Spleen (tissue), 11 donors: Measurements from ENCODE around the gene RFNG. TPM values are rescaled to one million over a fixed set of nuclear protein-coding genes. Genes with fewer than 3 reads are reported as not detected.
A peak's percentile ranks its signal among the peaks of the same experiment; 100 is the strongest.

Source experiments
- DNase-seq: peaks from one replicate; pipeline ENCODE4 v3.0.0-alpha.2; 2020
- H3K27ac ChIP-seq, 8 donors: fragments of 200-600 bp; sonication (generic) in 7 of 8; 1 replicate in 4 of 8; 2 replicates in 4 of 8; pipeline versions ENCODE4 v1.5.0 to v1.8.0; 2016 to 2021; ENCODE audit warnings: inconsistent platforms in 4 of 8, mild to moderate bottlenecking in 4 of 8, moderate library complexity in 1 of 8
- H3K27me3 ChIP-seq, 7 donors: fragments of 200-600 bp; sonication (generic) in 6 of 7; replicated peaks in 1 of 7; 1 replicate in 4 of 7; 2 replicates in 3 of 7; pipeline versions ENCODE4 v1.5.0 to v1.8.0; 2016 to 2021; ENCODE audit warnings: inconsistent platforms in 3 of 7, mild to moderate bottlenecking in 1 of 7
- H3K36me3 ChIP-seq, 6 donors: fragments of 200-600 bp; sonication (generic) in 5 of 6; 1 replicate in 4 of 6; 2 replicates in 2 of 6; pipeline versions ENCODE4 v1.5.0 to v1.8.0; 2016 to 2021; ENCODE audit warnings: inconsistent platforms in 2 of 6
- H3K4me1 ChIP-seq, 6 donors: fragments of 200-600 bp; sonication (generic) in 5 of 6; 1 replicate in 3 of 6; 2 replicates in 3 of 6; pipeline versions ENCODE4 v1.5.0 to v1.8.0; 2016 to 2021; ENCODE audit warnings: inconsistent platforms in 3 of 6
- H3K4me3 ChIP-seq, 8 donors: fragments of 200-600 bp; sonication (generic) in 7 of 8; 1 replicate in 4 of 8; 2 replicates in 4 of 8; pipeline versions ENCODE4 v1.5.0 to v1.8.0; 2016 to 2021; ENCODE audit warnings: inconsistent platforms in 4 of 8, mild to moderate bottlenecking in 4 of 8, moderate library complexity in 2 of 8
- H3K9me3 ChIP-seq, 8 donors: fragments of 200-600 bp; sonication (generic) in 7 of 8; 1 replicate in 4 of 8; 2 replicates in 4 of 8; pipeline versions ENCODE4 v1.5.0 to v1.8.0; 2016 to 2021; ENCODE audit warnings: inconsistent platforms in 4 of 8
- POLR2A ChIP-seq, 3 donors: fragments of 450-650 bp; IDR thresholded peaks; one replicate each; pipeline ENCODE4 v1.5.1; 2017; ENCODE audit warnings: antibody characterized with exemption in 3 of 3, mild to moderate bottlenecking in 1 of 3
- POLR2AphosphoS5 ChIP-seq, 3 donors: sonication (generic); formaldehyde crosslinking; IDR thresholded peaks; one replicate each; pipeline ENCODE4 v1.5.1; 2017; ENCODE audit warnings: antibody characterized with exemption in 3 of 3
- WGBS, 5 donors: extraction: QIAGEN DNeasy Blood & Tissue Kit in 3 of 5; methylation state at CpG; one replicate each; pipeline versions ENCODE4 v1.1.5 to v1.1.7; 2013 to 2018; 5-methylcytosine and 5-hydroxymethylcytosine counted together
- intact Hi-C: fragments of 100-400 bp; cut with DNase I; formaldehyde crosslinking; loops from one replicate; pipeline ENCODE4 v1.15.0; 2023; ENCODE audit warnings: low total_unique reads
- polyA plus RNA-seq, 3 donors: library from polyadenylated mRNA; stranded (reverse); fragments of 200-250 nt; gene quantifications; one replicate each; pipeline ENCODE4 v1.2.1, GENCODE V29; 2013
- total RNA-seq, 7 donors: library from RNA; depleted of rRNA in 3 of 7; stranded (reverse); fragments of >200 nt in 3 of 7; fragmentation: NEBNext Ultra II Directional in 4 of 7; extraction: Animal tissue kit (Norgen Biotek cat#: 25700) in 4 of 7; gene quantifications; one replicate each; pipeline versions ENCODE4 v1.1.0 to v1.2.1, GENCODE V29; 2016 to 2021
- TF ChIP-seq, protein P1 (sequence below), 11 experiments: fragments of 200-600 bp in 7 of 11; fragments of 450-650 bp in 4 of 11; sonication (generic) in 4 of 11; IDR thresholded peaks in 8 of 11; conservative IDR thresholded peaks in 3 of 11; 1 replicate in 7 of 11; 2 replicates in 4 of 11; pipeline versions ENCODE4 v1.4.0 to v1.8.0; 2016 to 2021; ENCODE audit warnings: antibody characterized with exemption in 11 of 11, inconsistent platforms in 4 of 11, mild to moderate bottlenecking in 1 of 11
- donor health status: healthy with polysubstance abuse.
- donor health status: DM: no; HTN: no; CAD: no; lungs with moderate emphysema.
- donor health status: DM: no; HTN: no; CAD: no.
- donor health status: Bipolar disorder and iron deficiency.
- donor health status: healthy.
- donor health status: DM: no; HTN: no; CAD: no.
- donor health status: DM: yes; HTN: yes; CAD: no.

The RFNG gene
- total and polyA plus RNA-seq, 10 donors = 21.4 to 42.3 (median 27.2) TPM

DNA sequence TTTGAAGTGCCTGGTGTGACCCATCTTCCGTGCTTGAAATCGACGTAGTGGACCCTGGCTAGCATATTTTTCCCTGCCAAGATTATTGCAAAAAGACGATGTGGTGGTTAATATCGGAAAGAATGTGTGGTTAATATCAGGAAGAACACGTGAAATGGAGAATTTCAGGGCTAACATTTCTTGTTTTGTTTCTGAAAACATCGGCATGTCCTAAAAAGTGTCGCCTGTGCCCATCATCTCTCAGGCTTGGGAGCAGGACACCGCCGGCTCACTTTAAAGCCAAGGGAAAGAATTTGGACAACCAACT, 13.8 kb downstream of the RFNG start:
- no peak for TF ChIP-seq POLR2A (IDR thresholded peaks at IDR 0.05)
- H3K9me3 ChIP-seq = no peaks in the 10 kb centered on the region
- no peaks in the 10 kb centered on the region for H3K27me3 ChIP-seq
- 5 to 10% (median 8%) methylated on average over 10 of the region's 10 CpGs for WGBS, 5 donors
- peaks cover 6 to 42% (median 22%) of the 10 kb centered on the region in 6 donors for H3K4me1 ChIP-seq
- intact Hi-C loops = no loop called here
- peak overlapping the region; percentile 77 to 98 (median 96) for H3K27ac ChIP-seq
- peaks cover 0 to 12% (median 0%) of the 10 kb centered on the region in 6 donors for H3K36me3 ChIP-seq
- peak overlapping the region in 7 of 8 donors; percentile 53 to 81 (median 60) for H3K4me3 ChIP-seq
- DNase-seq = no peak

DNA sequence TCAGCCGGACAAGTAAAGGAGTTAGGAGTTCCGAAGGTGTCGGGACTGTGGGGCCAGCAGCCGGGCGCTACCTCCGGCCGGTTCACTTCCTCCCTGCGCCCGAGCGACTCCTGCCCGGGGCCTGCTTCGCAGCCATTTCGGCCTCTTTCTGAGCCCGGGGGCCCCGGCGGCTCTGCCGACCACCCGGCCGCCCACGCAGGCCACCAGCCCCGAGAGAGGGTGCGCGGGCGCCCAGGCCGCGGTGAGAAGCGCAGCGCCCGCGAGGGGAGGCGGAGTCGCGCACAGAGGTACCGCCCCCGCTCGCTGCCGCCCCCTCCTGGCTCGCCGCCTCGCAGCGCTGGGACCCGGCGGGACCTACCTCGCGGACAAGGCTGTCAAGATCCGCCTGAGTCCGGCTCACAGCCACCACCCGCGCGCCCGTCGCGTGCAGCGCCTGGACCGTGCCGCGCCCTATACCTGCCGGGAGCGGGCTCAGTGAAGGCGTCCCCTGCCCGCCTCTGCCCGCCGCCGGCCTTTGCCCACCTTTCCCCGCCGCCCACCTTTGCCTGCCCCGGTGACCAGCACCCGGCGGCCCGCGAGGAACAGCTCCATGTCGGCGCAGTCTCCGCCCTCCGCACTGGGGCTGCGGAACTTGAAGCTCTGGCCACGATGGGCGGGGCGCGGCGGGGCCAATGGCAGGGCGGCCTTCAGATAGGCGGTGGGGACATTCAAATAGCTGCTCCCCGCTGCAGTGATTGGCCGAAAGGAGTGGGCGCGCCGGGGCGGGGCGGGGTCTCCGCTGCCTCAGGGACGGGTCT, 14.3 kb downstream of the RFNG start, which contains the start of gene DCXR:
Gene DCXR, minus strand, starts transcription at position 606 of the 797 bp plus-strand sequence. Its CDS starts 15 bp downstream, at position 591.
- intact Hi-C loops = no loop called here

DNA sequence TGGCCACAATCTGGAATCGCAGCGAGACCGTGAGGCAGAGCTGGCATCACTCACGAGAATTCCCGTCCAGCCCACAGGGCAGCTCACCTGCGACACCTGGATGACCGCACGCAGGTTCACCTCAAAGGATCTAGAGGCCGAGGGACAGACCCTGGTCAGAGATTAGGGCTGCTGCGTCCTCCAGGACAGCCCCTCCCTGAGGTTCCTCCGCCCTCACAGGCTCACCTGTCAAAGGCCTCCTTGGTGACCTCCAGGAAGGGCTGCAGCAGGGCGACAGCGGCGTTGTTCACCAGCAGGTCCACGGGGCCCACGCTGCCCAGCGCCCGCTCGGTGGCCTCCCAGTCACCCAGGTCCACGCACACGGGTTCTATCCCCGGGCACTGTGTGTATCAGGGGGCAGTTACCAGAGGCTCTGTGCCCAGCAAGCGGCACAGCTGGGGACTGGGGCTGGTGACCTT, 14.9 kb downstream of the RFNG start:
- no peak for DNase-seq
- intact Hi-C loops = no loop called here
- Histone ChIP-seq H3K4me3 (peak overlapping the region; percentile 53 to 81 (median 63)), H3K4me1 (peaks cover 6 to 51% (median 30%) of the 10 kb centered on the region in 6 donors), H3K9me3 (no peaks in the 10 kb centered on the region), H3K27ac (peak overlapping the region; percentile 77 to 98 (median 96)), H3K27me3 (peaks cover 0 to 11% (median 7%) of the 10 kb centered on the region in 7 donors), H3K36me3 (peaks cover 0 to 12% (median 0%) of the 10 kb centered on the region in 6 donors)
- TF ChIP-seq POLR2A (IDR thresholded peaks at IDR 0.05) (no peak), POLR2AphosphoS5 (IDR thresholded peaks at IDR 0.05) (no peak)
- TF ChIP-seq, protein P1, sequence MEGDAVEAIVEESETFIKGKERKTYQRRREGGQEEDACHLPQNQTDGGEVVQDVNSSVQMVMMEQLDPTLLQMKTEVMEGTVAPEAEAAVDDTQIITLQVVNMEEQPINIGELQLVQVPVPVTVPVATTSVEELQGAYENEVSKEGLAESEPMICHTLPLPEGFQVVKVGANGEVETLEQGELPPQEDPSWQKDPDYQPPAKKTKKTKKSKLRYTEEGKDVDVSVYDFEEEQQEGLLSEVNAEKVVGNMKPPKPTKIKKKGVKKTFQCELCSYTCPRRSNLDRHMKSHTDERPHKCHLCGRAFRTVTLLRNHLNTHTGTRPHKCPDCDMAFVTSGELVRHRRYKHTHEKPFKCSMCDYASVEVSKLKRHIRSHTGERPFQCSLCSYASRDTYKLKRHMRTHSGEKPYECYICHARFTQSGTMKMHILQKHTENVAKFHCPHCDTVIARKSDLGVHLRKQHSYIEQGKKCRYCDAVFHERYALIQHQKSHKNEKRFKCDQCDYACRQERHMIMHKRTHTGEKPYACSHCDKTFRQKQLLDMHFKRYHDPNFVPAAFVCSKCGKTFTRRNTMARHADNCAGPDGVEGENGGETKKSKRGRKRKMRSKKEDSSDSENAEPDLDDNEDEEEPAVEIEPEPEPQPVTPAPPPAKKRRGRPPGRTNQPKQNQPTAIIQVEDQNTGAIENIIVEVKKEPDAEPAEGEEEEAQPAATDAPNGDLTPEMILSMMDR (IDR thresholded peaks at IDR 0.05 in 8 of 11, conservative IDR thresholded peaks at IDR 0.05 in 3 of 11) = no peak
- WGBS, 5 donors = 47 to 88% (median 49%) methylated on average over 5 to 23 of the region's 23 CpGs

More for the DNA sequence above, 14.3 kb downstream of the RFNG start, which contains the start of gene DCXR:
- peaks cover 6 to 46% (median 24%) of the 10 kb centered on the region in 6 donors for H3K4me1 ChIP-seq
- H3K36me3 ChIP-seq = peaks cover 0 to 12% (median 0%) of the 10 kb centered on the region in 6 donors
- H3K9me3 ChIP-seq = no peaks in the 10 kb centered on the region
- peak within 1 kb of the TSS; percentile 53 to 81 (median 63) for H3K4me3 ChIP-seq
- peak within 1 kb of the TSS; percentile 77 to 98 (median 96) for H3K27ac ChIP-seq
- peak; percentile 99 for DNase-seq
- TF ChIP-seq, protein P1 (IDR thresholded peaks at IDR 0.05 in 8 of 11, conservative IDR thresholded peaks at IDR 0.05 in 3 of 11) = peak; percentile 59 to 98 (median 90)
- TF ChIP-seq POLR2AphosphoS5 (IDR thresholded peaks at IDR 0.05) (peak; percentile 99), POLR2A (IDR thresholded peaks at IDR 0.05) (peak in 2 of 3 donors; percentile 86 to 96)
- 0 to 1% (median 0%) methylated on average over 21 to 92 of the region's 92 CpGs for WGBS, 5 donors
- H3K27me3 ChIP-seq = peaks cover 0 to 5% (median 2%) of the 10 kb centered on the region in 7 donors

DNA sequence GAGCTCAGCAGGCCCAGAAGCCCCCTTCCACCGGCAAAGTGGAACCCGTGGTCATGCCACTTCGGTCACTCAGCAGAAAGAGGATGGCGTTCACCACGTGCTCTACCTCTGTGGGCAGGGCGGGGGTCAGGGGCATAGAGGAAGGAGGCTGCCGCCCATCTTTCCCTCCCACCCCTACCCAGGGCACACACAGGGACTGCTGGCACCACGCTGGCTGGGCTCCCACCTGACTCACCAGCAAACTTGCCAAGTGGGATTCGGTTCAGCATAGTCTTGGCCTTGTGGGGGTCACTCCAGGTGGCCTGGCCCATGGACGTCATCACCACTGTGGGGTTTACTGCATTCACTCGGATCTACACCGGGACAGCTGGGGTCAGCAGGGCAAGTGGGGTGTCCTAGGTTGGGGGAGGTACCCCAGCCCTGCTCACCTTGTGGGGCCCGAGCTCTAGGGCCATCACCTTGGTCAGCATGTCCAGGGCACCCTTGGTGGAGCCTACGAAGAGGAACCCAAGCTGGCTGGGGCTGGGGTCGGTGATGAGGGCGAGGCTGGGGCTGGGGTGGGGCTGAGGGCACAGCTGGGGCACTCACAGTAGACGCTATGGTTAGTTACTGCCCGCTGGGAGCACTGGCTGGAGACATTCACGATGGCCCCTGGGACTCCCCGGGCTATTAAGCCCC, 15.5 kb downstream of the RFNG start:
- no peak for TF ChIP-seq POLR2A (IDR thresholded peaks at IDR 0.05)
- TF ChIP-seq, protein P1 (IDR thresholded peaks at IDR 0.05 in 8 of 11, conservative IDR thresholded peaks at IDR 0.05 in 3 of 11) = no peak
- no peak for TF ChIP-seq POLR2AphosphoS5 (IDR thresholded peaks at IDR 0.05)
- 86 to 94% (median 91%) methylated on average over 8 to 20 of the region's 20 CpGs for WGBS, 5 donors
- Histone ChIP-seq H3K4me3 (peak overlapping the region in 5 of 8 donors; percentile 59 to 81 (median 60)), H3K4me1 (peaks cover 6 to 53% (median 31%) of the 10 kb centered on the region in 6 donors), H3K9me3 (no peaks in the 10 kb centered on the region), H3K36me3 (peaks cover 0 to 12% (median 0%) of the 10 kb centered on the region in 6 donors), H3K27ac (peak overlapping the region in 4 of 8 donors; percentile 95 to 97 (median 96)), H3K27me3 (peaks cover 0 to 13% (median 7%) of the 10 kb centered on the region in 7 donors)
- intact Hi-C loops = no loop called here
- DNase-seq = no peak
